GM23338 (cell line): ENCODE results near the gene PHAF1. TPM values are rescaled to one million over a fixed set of nuclear protein-coding genes. Genes with fewer than 3 reads are reported as not detected.

Experiments
- ATAC-seq: fragments of 200-7000 bp; cut with Tn5 transposase; 3 replicates; pipeline ENCODE4 v1.9.1; 2020
- DNase-seq: peaks from one replicate; pipeline ENCODE4 v3.0.0-alpha.2; 2015; ENCODE audit warnings: low spot score
- H2AFZ ChIP-seq: fragments of 200-600 bp; sonication (generic); 2 replicates; pipeline ENCODE4 v1.8.0; 2016; ENCODE audit warnings: antibody characterized with exemption, mild to moderate bottlenecking, moderate library complexity
- H3F3A ChIP-seq: fragments of 200-600 bp; sonication (generic); replicated peaks from 2 replicates; pipeline ENCODE4 v1.8.0; 2017; ENCODE audit warnings: antibody characterized with exemption, mixed run types, low read depth
- H3K27ac ChIP-seq: fragments of 200-600 bp; sonication (generic); 2 replicates; pipeline ENCODE4 v1.6.1; 2016; ENCODE audit warnings: low read depth
- H3K27me3 ChIP-seq: fragments of 200-600 bp; sonication (generic); 2 replicates; pipeline ENCODE4 v1.8.0; 2016; ENCODE audit warnings: mild to moderate bottlenecking, mixed run types, moderate library complexity; ENCODE audit not compliant: insufficient read depth
- H3K36me3 ChIP-seq: fragments of 200-600 bp; sonication (generic); 2 replicates; pipeline ENCODE4 v1.8.0; 2016; ENCODE audit warnings: mild to moderate bottlenecking; ENCODE audit not compliant: insufficient read depth
- H3K4me1 ChIP-seq: fragments of 200-600 bp; sonication (generic); 2 replicates; pipeline ENCODE4 v1.8.0; 2016; ENCODE audit warnings: mild to moderate bottlenecking, moderate library complexity; ENCODE audit not compliant: insufficient read depth
- H3K4me2 ChIP-seq: fragments of 200-600 bp; sonication (generic); 2 replicates; pipeline ENCODE4 v1.7.1; 2017; ENCODE audit warnings: mixed run types
- H3K4me3 ChIP-seq: fragments of 200-600 bp; sonication (generic); 2 replicates; pipeline ENCODE4 v1.6.1; 2016; ENCODE audit warnings: mixed run types
- H3K79me2 ChIP-seq: fragments of 200-600 bp; sonication (generic); replicated peaks from 2 replicates; pipeline ENCODE4 v1.8.0; 2017; ENCODE audit warnings: mild to moderate bottlenecking; ENCODE audit not compliant: insufficient read depth
- H3K9me2 ChIP-seq: fragments of 200-600 bp; sonication (generic); 2 replicates; pipeline ENCODE4 v1.8.0; 2017; ENCODE audit not compliant: insufficient read depth
- H4K20me1 ChIP-seq: fragments of 200-600 bp; sonication (generic); replicated peaks from 2 replicates; pipeline ENCODE4 v1.8.0; 2017; ENCODE audit warnings: mild to moderate bottlenecking; ENCODE audit not compliant: insufficient read depth
- H3K27ac Mint-ChIP-seq: 2 replicates; pipeline ENCODE4 v1.8.0; 2020; ENCODE audit warnings: inconsistent platforms, mild to moderate bottlenecking, moderate library complexity, mixed read lengths
- H3K27me3 Mint-ChIP-seq: 3 replicates; pipeline ENCODE4 v1.8.0; 2022; ENCODE audit warnings: low read depth, mild to moderate bottlenecking, moderate library complexity, mixed read lengths, inconsistent platforms; ENCODE audit not compliant: insufficient read depth, poor library complexity
- H3K36me3 Mint-ChIP-seq: 3 replicates; pipeline ENCODE4 v1.8.0; 2021; ENCODE audit warnings: low read depth, mild to moderate bottlenecking, inconsistent platforms, moderate library complexity, mixed read lengths
- H3K4me1 Mint-ChIP-seq: 3 replicates; pipeline ENCODE4 v1.8.0; 2020; ENCODE audit warnings: mild to moderate bottlenecking, inconsistent platforms, mixed read lengths
- H3K4me3 Mint-ChIP-seq: 3 replicates; pipeline ENCODE4 v1.8.0; 2021; ENCODE audit warnings: moderate library complexity, mild to moderate bottlenecking, inconsistent platforms, mixed read lengths
- H3K9me3 Mint-ChIP-seq: 3 replicates; pipeline ENCODE4 v1.8.0; 2020; ENCODE audit warnings: moderate library complexity, mild to moderate bottlenecking, inconsistent platforms, mixed read lengths
- CTCF ChIP-seq, 2 experiments: fragments of 200-600 bp in 1 of 2; sonication (generic) in 1 of 2; conservative IDR thresholded peaks; 2 replicates each; pipeline versions ENCODE4 v1.5.1 to v1.6.1; 2016 to 2017; ENCODE audit warnings: antibody characterized with exemption in 2 of 2, low read depth in 2 of 2, mild to moderate bottlenecking in 2 of 2, moderate library complexity in 1 of 2
- ETS1 ChIP-seq: IDR thresholded peaks from 2 replicates; pipeline ENCODE4 v1.6.1; 2016; ENCODE audit warnings: antibody characterized with exemption
- EZH2 ChIP-seq: fragments of 200-600 bp; sonication (generic); IDR thresholded peaks from one replicate; pipeline ENCODE4 v1.8.0; 2017; ENCODE audit warnings: antibody characterized with exemption, mild to moderate bottlenecking, low read depth; ENCODE audit not compliant: unreplicated experiment
- EZH2phosphoT487 ChIP-seq: fragments of 200-600 bp; sonication (generic); IDR thresholded peaks from one replicate; pipeline ENCODE4 v1.8.1; 2018; ENCODE audit warnings: antibody characterized with exemption; ENCODE audit not compliant: unreplicated experiment
- JUNB ChIP-seq: IDR thresholded peaks from one replicate; pipeline ENCODE4 v1.6.1; 2016; ENCODE audit warnings: antibody characterized with exemption; ENCODE audit not compliant: unreplicated experiment
- NANOG ChIP-seq: IDR thresholded peaks from 2 replicates; pipeline ENCODE4 v1.6.1; 2016; ENCODE audit warnings: antibody characterized with exemption, borderline replicate concordance
- POLR2AphosphoS5 ChIP-seq: IDR thresholded peaks from 2 replicates; pipeline ENCODE4 v1.6.1; 2016; ENCODE audit warnings: antibody characterized with exemption, low read depth
- REST ChIP-seq: IDR thresholded peaks from one replicate; pipeline ENCODE4 v1.6.1; 2018; ENCODE audit warnings: antibody characterized with exemption; ENCODE audit not compliant: unreplicated experiment
- ZNF114 ChIP-seq: fragments of 250-450 bp; sonication (Bioruptor Pico); IDR thresholded peaks from 2 replicates; pipeline ENCODE4 v1.5.0; 2020; ENCODE audit warnings: mild to moderate bottlenecking, moderate library complexity
- ZNF331 ChIP-seq: fragments of 250-450 bp; sonication (Bioruptor Pico); IDR thresholded peaks from 2 replicates; pipeline ENCODE4 v1.5.0; 2020; ENCODE audit warnings: low read depth, mild to moderate bottlenecking, moderate library complexity
- ZNF462 ChIP-seq: fragments of 250-450 bp; sonication (Bioruptor Pico); IDR thresholded peaks from 2 replicates; pipeline ENCODE4 v1.5.0; 2020; ENCODE audit warnings: mild to moderate bottlenecking, moderate library complexity
- polyA plus RNA-seq: library from polyadenylated mRNA; unstranded; fragments of >200 nt; fragmentation: Nextera tagmentation; extraction: Ambion mirVana; gene quantifications from 2 replicates; pipeline ENCODE4 v1.2.1, GENCODE V29; 2016
- total RNA-seq: library from RNA; depleted of rRNA; stranded (reverse); fragments of >200 nt; shearing (Covaris generic); gene quantifications from 2 replicates; pipeline ENCODE4 v1.2.3, GENCODE V29; 2014

PHAF1 gene
- total and polyA plus RNA-seq, 2 experiments from 2014 or later, result 14.7 to 35.9 TPM

GRCh38 chr16:67193536-67193935 lies 83.8 kb downstream of the PHAF1 start:
- H3K36me3 Mint-ChIP-seq, result peaks cover 49% of the 10 kb centered on the region
- H3K4me1 Mint-ChIP-seq, result peaks cover 25% of the 10 kb centered on the region
- peaks cover 20% of the 10 kb centered on the region; the same call in 1 of the 2 replicates for H3K36me3 ChIP-seq
- TF ChIP-seq REST, result no peak
- TF ChIP-seq CTCF (conservative IDR thresholded peaks at IDR 0.05; ENCODE audit: low read depth in 2 of 2), result no peak
- no peak for TF ChIP-seq NANOG
- no peak for TF ChIP-seq ZNF462
- no peak for TF ChIP-seq ZNF114 (CRISPR knock-in tag)
- no peak for TF ChIP-seq ETS1
- TF ChIP-seq ZNF331 (CRISPR knock-in tag), result no peak
- TF ChIP-seq POLR2AphosphoS5, result no peak
- TF ChIP-seq EZH2phosphoT487, result no peak
- no peak for TF ChIP-seq EZH2
- TF ChIP-seq JUNB, result no peak
- H3F3A ChIP-seq, result peaks cover 19% of the 10 kb centered on the region; the same call in 1 of the 2 replicates
- H3K4me1 ChIP-seq, result peaks cover 13% of the 10 kb centered on the region
- H2AFZ ChIP-seq, result no peak overlapping the region
- ATAC-seq (no peak), DNase-seq (no peak)
- H3K27me3 Mint-ChIP-seq, result peaks cover 10% of the 10 kb centered on the region
- peaks cover 22% of the 10 kb centered on the region for H4K20me1 ChIP-seq
- H3K9me3 Mint-ChIP-seq, result no peaks in the 10 kb centered on the region
- peaks cover 21% of the 10 kb centered on the region for H3K79me2 ChIP-seq
- peak overlapping the region; percentile 98 for H3K4me2 ChIP-seq
- no peaks in the 10 kb centered on the region for H3K9me2 ChIP-seq
- no peak overlapping the region for H3K27ac Mint-ChIP-seq
- peak overlapping the region; percentile 93 for H3K4me3 Mint-ChIP-seq
- peak overlapping the region; percentile 97 for H3K4me3 ChIP-seq
- H3K27me3 ChIP-seq, result no peaks in the 10 kb centered on the region
- H3K27ac ChIP-seq, result no peak overlapping the region
